Skin of body (tissue), 2 donors: ENCODE results near the gene UQCR10. TPM values are rescaled to one million over a fixed set of nuclear protein-coding genes. Genes with fewer than 3 reads are reported as not detected.

ENCODE experiments used
- DNase-seq: peaks from one replicate; lab custom pipeline; 2025; lab: John Stamatoyannopoulos, UW
- total RNA-seq: library from RNA; depleted of rRNA; stranded (reverse); fragments of >200 nt; gene quantifications from one replicate; pipeline ENCODE4 v1.2.3, GENCODE V29; 2014

UQCR10 gene
- total RNA-seq, 1 donor from 2014 or later: 52.8 TPM

DNA sequence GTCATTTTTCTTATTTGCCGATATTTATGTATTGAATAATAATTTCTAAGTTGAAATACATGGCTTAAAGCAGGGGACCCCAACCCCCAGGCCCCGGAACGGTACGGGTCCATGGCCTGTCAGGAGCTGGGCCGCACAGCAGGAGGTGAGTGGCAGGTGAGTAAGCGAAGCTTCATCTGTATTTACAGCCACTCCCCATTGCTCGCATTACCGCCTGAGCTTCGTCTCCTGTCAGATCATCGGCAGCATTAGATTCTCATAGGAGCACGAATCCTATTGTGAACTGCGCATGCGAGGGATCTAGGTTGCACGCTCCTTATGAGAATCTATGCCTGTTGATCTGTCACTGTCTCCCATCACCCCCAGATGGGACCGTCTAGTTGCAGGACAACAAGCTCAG is 4.9 kb upstream of the UQCR10 start:
- DNase-seq: no peak

DNA sequence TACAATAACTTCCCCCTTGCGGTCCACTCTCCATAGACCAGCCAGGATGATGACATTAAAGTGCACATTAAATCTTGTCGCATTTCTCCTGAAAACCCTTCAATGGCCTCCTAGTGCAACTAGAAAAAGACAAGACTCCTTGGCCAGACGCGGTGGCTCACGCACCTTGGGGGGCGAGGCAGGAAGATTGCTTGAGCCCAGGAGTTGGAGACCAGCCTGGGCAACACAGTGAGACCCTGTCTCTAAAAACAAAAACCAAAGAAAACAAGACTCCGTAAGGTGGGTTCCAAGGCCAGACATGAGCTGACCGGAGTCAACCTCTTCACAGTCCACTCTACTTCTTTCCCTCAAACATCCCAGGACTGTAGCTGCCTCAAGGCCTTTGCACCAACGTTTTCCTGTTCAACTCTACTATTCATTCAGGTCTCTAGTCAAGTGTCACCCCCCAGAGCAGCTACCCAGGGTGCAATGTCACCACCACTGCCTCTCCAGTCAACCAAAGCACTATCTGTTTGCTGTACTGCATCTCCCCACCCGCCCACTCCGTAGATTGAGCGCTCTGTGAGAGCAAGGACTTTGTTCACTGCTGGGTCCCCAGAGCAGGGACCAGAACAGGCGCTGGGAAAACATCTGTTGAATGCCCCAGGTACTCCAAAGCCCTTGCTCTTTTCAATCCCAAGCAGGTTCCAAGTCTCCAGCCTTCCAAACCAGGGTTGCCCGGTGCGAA is 1.1 kb upstream of the UQCR10 start:
- DNase-seq: no peak

DNA sequence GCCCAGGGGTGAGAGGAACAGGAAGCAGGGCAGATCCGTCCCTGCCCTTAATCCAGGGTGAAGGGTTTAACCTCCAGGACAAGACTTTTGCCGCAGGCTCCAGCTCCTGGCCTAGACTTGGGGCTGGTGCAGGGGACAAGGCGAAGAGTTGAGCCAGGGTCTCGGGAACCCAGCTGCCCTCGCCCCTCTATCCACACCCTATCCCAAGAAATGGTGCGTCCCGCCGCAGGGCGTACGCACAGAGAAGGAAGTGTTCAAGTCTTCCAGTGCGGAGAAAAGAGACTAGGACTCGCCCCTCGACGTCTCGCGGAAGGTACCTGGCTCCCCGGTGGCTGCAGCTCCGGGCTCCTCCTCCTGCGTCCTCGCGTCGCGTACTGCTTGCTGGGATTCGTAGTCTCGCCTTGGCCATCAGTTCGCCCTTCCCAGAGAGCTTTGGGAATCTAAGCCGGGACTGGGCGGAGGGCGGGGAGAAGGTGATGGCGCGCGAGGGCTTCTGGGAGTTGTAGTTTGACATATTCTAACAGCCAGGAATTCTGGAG is 468 bp upstream of the UQCR10 start, which contains the start of gene ZMAT5:
Gene ZMAT5 (minus strand): TSS at position 376 of the 539 bp plus-strand sequence. CDS start 18,463 bp downstream, outside the sequence.
- DNase-seq: peak; percentile 95

DNA sequence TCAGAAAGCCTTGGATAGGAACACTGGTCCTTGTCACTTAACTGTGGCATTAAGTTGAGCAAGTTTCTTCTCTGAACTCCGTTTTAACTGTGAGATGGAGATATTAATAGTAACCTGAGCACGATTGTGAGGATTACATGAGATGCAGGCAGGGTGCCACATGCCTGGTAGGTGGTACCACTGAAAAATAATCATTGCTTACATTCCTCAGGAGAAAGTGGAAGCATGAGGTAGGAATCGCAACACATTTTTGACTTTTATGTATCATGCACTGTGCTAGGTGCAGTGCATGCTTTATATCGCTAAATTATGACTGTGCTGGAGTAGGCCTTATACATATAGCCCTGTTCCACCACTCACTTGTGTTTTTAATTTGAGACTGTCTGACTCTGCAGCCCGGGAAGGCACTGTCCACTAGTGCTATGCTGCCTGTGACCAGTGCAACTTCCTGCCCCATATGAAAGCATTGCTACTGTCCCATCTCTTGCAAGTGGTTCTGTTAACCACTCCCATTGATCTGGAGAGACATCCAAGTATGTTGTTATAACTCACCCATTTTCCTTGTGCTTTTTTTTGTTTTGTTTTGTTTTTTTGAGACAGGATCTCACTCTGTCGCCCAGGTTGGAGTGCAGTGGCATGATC is 1.0 kb downstream of the UQCR10 start:
- no peak for DNase-seq

DNA sequence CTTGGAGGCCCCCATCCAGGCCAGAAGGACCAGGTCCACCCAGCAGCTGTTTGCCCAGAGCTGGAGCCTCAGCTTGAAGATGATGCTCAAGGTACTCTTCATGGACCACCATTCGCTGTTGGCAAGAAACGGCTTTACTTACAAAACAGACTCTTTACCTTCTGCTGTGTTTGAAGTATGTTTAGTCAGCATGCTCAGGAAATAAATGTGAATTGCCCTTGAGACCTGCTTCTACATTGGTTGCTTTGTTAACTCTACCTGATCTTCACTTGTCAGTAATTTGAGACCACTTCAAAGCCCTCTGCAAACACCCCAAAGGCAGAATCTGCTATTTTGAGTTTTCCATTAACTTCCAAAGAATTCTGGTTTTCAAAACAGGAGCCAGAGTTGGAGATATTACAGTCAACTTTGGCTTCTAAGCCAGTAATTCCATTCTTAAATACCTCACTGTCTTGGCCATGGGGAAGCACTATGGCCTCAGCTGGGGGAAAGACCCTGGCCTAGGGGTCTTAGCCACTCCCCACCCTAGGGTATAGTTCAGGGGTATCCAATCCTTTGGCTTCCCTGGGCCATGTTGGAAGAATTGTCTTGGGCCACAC is 2.7 kb downstream of the UQCR10 start:
- DNase-seq: no peak

DNA sequence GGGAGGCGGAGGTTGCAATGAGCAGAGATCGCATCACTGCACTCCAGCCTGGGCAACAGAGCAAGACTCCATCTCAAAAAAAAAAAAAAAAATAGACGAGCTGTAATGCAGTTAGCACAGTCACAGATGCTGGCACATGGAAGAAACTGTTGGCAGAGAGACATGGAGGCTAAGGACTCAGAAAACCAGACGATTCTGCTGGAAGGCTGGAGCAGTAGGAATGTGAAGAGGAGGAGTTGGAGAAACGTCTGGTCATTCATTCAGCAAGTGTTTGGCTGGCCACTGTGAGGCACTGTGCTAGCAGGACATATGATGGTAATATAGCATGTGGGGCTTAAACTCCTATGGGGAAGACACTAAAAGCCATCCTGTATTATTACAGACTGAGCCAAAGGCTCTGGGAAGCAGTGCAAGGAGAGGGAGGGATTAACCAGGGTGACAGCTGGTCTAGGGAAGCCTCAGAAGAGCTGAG is 5.0 kb downstream of the UQCR10 start:
- no peak for DNase-seq

DNA sequence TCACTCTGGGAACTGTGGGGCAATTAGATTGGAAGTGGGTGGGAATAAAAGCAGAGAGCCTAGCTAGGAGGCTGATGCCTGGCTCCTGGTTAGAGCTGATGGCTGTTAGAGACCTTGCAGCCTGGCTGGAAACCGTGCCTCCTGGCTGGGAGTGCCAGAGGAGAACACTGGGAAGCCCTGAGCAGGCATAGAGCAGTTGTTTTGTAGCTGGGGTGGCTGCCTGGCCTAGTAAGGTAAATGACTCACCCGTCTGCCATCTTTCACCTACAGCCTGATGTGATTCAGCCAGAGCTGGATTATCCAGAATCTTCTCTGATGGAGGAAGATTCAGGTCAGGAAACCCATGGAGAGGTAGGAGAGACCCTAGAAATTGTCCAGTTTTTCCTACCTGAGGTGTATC is 6.1 kb downstream of the UQCR10 start:
- no peak for DNase-seq

DNA sequence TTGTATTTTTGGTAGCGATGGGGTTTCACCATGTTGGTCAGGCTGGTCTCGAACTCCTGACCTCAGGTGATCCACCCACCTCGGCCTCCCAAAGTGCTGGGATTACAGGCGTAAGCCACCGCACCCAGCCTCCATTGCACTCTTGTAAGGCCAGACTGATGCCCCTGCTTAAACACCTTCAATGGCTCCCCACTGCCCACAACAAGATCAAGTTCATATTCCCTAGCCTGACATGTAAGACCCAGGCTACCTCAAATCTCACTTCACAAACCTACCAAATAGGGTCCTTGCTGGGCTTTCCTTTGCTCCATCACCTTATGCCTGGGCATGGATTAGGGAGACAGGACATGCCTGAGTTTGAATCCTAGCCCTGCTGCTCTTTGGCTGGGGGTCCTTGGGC is 13.1 kb downstream of the UQCR10 start:
- DNase-seq: no peak

DNA sequence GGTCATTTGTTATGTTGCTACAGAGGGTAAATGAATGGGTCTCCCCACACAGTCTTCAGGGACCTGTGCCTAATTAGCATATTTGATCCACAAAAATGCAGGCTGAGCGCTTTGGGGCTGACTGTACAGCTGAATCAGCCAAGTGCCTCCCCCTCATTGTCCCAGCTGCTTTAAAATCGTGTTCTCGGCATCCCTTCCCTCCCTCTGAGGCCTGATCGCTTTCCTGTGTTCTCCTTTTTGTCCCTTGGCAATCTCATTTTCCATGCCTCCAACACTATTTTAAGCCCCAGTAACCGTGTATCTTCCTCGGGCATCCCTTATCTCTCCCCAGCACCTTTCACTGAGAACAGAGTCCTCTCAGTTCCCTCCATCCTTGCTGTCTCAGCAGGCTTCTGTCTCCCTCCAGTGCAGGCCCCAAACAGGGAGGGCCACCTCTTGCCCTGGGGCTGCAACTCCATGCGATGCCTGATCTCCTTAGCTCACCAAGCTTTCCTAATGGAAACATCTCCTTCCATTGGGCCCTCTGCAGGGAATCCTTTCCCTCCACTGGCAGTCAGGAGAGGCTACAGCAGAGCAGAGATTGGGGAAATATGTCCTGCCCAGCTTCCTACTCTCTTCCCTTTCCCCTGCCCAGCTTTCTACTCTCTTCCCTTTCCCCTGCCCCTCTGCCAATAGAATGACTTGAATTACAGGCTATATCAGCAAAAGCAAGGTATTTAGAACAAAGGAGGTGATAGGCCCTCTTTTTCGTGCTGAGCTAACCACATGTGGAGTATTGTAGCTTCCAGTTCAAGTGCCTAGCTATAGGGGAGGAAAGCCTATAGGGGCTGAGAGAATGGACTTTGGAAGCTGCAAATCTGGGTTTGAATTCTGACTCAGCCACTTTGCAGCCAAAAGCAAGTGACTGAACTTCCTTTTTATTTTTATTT is 13.8 kb downstream of the UQCR10 start:
- peak; percentile 14 for DNase-seq

DNA sequence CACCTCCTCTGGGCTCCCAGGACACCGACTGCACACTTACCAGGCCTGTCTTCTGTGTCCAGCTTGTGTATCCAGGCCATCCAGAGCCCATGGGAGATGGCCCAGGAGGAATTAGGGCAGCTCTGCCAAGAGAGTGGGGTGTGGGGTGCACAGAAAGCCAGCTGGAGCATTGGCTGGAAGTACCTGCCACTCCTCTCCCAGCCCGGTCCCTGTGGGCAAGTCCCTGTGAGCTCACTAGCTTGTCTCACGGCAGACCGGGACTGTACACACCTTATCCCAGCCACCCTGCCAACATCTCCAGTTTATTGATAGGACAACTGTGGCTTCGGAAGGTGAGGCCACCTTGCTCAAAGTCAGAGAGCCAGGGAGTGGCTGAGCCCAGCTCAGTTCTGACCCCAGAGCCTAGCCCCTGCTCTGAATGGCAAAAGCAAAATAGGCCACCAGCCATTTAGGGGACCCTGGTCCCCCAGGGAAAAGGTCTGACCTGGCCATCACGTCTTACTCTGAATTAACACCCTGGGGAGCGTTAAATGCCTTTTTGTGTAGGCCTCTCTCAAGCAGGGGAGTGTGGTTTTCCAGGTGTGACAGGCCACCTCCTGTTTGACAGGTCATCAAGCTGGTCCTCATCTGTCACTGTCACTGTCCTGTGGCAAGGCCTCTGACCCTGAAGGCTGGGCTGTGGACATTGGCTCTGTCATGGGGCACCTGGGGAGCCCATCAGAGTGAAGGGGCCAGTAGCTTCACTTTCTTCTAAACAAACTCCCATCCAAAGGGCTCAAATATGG is 15.1 kb downstream of the UQCR10 start:
- DNase-seq: no peak

DNA sequence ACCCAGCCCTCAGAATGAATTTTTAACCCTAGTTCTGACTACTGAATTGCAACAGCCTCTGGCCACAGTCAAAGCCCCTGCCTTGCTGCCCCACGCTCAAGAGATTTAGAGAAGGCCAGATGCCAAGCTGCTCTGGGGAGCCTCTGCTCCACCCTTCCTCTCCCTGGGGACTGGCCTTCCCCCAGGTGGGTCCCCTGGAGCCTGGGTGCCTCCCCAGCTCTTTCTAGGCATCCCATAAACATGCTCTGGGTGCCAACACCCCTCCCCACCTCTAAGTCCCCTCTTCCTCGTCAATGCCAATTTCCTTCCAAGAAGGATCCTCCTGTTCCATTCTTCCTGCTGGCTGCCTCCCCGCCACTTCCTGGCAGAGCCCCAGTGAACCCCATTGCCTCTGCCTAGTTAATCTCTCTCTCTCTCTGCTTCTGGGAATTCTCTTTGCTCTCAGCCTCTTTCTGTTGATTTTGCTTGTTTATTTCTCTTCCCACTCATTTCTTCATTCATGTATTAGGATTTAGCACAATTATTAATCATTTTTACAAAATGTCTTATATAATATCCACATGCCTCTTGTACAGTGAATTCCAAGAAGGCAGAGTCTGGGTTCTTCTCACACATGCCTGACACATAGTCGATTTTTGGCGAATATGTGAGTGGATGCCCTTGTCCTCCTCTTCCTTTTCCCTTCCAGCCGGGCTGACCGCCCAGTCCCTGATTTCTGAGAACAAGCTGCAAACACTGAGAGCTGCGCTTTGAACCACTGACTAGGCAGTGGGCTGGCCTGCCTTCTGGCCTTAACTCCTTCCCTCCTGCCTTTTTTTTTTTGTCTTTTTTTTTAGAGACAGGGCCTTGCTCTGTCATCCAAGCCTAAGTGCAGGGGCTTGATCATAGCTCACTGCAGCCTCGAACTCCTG is 17.5 kb downstream of the UQCR10 start:
- no peak for DNase-seq

DNA sequence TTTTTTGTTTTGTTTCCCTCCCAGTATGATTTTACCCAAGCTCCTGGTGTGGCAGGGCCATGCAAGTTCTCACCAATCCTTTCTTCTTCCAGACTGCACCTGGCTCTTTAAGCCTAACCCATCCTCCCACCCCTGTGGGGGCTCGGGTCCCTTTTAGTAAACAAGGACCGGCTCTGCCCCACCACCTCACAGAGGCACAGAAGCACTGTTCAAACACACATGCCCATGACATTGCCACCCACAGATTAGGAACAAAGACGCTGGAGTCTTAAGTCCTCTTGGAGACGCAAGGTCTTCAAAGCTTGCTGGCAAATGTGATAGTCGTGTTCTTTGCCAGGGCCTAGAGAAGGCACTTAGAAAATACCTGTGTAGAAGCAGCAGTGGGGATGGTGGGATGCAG is 18.9 kb downstream of the UQCR10 start:
- no peak for DNase-seq

DNA sequence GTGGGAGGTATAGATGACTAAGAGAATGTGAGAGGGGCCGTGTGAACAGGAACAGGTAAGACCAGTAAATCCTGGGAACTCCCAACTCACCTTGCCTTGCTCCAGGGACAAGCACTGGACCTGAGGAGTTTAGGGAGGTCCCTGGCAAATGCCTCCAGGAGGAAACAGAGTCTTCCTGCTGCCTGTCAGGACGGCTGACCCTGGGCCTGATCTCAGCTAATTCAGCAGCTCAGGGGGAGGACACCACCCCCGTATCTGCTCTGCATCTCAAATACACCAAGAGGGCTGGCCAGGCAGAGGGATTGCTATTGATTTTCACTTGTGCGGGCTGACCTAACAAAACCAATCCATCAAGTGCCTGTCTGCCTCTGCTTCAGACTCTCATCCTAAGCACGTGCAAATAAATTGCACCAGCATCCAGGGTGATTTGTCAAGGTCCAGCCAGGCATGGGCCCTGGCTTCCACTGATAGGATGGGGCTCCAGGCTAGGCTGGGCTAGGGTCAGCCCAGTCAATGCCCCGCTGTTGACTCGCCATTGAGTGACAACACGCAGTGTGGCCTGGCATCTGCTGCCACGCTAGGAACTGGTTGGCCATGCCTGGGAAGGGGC is 20.3 kb downstream of the UQCR10 start:
- no peak for DNase-seq

DNA sequence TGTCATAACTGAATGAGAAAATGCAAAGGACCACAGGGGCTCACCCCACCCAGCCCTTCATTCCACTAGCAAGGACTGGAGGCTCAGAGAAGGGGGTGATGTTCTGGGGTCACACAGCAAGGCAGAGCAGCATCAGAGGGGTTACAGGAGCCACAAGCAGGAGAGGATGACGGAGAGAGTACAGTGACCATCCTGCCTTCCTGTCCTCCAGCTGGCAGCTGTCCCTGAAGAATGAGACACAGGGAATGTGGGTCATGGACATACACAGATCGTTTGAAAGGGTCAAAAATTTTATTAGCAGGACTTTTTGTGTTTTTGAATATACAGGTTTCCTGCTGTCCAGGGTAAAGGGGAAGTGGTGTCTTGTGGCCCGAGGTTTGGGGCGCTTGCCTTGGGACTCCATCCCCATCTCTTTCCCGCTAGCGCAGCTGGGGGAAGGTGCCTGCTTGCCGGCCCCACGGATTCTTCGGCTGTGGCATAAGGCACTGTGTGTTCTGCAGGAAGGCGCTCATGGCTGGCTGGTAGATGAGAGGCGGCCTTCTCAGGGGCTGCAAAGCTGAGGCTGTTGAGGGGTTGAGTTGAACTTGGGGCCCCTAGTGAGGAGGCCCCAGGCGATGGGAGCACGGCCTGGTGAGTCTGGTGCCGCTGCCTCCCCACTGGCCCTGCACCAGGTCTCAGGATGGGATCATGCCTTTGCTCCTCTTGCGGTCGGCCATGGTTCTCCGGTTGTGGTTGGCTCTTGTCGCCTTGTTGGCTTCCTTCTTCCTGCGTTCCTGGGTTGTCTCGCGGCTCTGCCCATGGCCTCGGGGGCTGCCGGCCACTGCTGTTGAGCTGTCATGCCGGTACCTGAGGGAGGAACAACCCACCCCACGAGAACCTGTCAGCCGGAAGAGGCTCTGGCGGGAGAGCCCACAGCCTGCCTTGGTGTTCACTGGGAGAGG is 21.4 kb downstream of the UQCR10 start:
- no peak for DNase-seq

DNA sequence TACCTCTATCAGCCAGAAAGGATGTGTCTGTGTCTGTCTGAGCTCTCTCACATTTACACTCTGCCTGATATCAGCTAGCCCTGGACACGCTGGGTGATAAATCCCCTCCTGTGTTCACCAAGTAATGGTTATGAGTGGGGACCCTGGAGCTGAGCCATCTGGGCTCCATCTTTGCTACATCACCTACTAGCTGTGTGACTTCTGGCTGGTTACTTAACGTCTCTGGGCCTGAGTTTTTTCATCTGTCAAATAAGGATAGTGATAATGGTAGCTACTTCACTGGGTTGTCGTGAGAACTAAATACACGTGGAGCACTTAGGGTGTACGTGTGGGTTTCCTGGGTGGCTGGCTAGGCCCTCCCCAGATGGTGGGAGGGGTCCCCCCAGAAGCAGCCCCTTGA is 22.9 kb downstream of the UQCR10 start:
- no peak for DNase-seq

DNA sequence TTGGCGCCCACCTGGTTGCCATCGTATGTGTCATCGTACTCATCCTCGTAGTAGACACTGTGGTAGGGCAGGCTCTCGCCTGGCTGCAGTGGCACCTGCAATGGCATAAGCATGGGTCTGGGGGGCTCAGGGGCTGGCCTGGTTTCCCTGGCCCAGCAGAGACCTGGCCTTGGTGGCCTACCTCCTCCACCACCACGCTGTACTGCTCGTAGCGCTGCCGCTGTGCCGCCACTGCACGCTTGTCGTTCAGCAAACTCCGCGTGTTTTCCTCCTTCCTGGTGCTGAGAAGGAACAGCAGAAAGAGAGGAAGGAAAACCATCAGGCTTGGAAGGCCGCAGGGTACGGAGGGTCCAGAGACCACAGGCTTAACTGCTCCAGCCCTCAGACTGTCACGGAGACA is 26.2 kb downstream of the UQCR10 start:
- no peak for DNase-seq

DNA sequence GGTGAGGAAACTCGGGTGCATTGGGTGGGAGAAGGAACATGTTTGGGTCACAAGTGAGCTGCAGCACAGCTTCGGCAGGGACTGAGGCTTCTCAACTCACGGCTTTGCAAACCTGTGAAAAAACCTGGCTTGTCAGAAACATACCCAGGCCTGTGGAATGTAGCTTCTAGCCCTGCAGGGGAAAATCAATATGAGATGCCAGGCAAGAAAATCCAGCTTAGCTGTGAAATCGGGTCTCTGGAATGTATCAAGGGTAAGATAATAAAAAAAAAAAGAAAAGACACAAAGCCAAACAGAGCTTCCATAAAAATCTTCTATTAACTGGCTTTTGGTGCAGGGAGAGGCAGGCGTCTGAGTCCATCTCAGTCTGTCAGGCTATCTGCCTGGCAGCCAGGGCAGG is 28.5 kb downstream of the UQCR10 start:
- no peak for DNase-seq

DNA sequence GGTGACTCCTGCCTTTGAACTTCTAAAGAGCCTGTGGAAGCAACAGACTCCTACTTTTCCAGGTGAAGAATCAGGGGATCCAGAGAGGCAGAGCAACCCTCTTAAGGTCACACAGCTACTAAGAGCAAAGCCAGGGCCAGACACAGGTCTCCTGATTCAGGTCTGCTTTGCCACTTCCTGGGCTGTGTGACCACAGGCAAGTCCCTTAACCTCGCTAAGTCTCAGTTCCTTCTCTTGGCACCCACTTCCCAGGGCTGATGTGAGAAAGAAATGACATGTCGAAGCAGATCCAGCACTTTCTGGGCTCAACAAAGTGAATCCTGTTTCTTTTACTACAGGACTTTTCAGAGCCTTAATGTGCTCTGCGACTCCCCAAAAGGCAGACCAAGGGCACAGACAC is 30.2 kb downstream of the UQCR10 start:
- no peak for DNase-seq
